Lower leg skin (tissue), 4 donors: ENCODE data around the gene C6orf136. TPM values are rescaled to one million over a fixed set of nuclear protein-coding genes. Genes with fewer than 3 reads are reported as not detected.
"Not testable (repeated sequence)": the region's sequence is repeated elsewhere in the genome, so short reads cannot be mapped to it uniquely, and the experiment has no call there.

Experiments used
- DNase-seq, 2 donors: peaks; one replicate each; pipeline ENCODE4 v3.0.0-alpha.2; 2019; ENCODE audit warnings: low spot score in 2 of 2
- H3K4me3 ChIP-seq: fragments of 200-600 bp; sonication (generic); 2 replicates; pipeline ENCODE4 v1.5.1; 2017; ENCODE audit warnings: mild to moderate bottlenecking, low read depth; ENCODE audit not compliant: poor library complexity, severe bottlenecking
- POLR2A ChIP-seq, 2 donors: fragments of 450-650 bp; IDR thresholded peaks; one replicate each; pipeline ENCODE4 v1.6.1; 2016 to 2017; ENCODE audit warnings: antibody characterized with exemption in 2 of 2, mild to moderate bottlenecking in 1 of 2, moderate library complexity in 1 of 2
- WGBS, 2 donors: methylation state at CpG; one replicate each; pipeline ENCODE4 v1.1.5; 2018; 5-methylcytosine and 5-hydroxymethylcytosine counted together
- intact Hi-C: fragments of 100-400 bp; cut with DNase I; formaldehyde crosslinking; loops from one replicate; pipeline ENCODE4 v1.15.0; 2023; ENCODE audit warnings: low total_unique reads
- total RNA-seq, 4 donors: library from RNA; depleted of rRNA; stranded (reverse); fragments of >200 nt; gene quantifications; one replicate each; pipeline ENCODE4 v1.1.0, GENCODE V29; 2016
- TF ChIP-seq, protein P1 (sequence below), 3 donors: fragments of 450-650 bp; IDR thresholded peaks; one replicate each; pipeline ENCODE4 v1.5.1; 2016; ENCODE audit warnings: antibody characterized with exemption in 3 of 3, mild to moderate bottlenecking in 3 of 3, moderate library complexity in 2 of 3

C6orf136 gene, protein sequence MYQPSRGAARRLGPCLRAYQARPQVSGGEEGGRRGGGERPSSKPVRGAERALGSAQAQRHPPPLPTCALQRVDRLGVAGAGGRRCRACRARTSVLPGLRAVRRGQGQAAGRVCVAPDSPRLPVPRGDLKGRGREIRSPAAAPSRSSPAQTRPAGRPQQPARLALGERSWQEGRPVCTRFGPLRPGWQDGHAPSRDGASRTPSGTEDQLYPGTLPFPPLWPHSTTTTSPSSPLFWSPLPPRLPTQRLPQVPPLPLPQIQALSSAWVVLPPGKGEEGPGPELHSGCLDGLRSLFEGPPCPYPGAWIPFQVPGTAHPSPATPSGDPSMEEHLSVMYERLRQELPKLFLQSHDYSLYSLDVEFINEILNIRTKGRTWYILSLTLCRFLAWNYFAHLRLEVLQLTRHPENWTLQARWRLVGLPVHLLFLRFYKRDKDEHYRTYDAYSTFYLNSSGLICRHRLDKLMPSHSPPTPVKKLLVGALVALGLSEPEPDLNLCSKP
- total RNA-seq: 10 to 100 TPM in 3 of 4 donors, 1 to 10 TPM in 1; 9.6 to 31.9 (median 13.9) TPM

DNA sequence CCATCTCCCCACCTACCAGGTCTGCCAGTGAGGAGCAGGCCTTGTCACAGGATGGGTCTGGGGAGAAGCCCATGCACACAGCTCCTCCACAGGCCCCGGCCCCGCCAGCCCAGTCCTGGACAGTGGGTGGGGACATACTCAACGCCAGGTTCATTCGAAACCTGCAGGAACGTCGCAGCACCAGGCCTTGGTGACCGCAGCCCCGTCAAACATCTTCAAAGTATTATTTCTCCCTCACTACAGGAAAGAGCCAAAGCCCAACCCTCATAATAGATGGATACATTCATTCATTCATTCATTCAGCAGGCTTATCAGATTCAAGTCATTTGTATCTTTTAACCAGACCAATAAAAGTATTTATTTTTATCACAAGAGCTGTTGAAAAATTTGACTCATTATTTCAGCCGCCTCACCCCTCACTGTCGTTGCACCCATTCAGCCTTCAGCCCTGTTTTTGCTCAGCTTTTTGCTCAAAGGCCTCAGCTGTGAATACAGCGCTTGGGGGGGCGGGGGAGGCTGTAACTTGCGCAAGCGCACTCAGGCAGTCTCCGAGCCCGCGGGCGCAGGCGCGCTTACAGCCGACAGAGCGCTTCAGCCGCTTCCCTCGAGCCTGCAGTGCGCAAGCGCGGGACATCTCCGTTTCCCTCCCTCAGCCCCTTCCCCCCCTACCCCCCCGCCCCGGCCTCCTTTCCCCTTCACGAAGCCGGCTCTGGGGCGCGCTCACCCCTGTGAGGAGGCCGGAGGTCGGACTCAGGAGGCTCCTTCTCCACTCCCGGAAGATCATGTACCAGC, at the start of gene C6orf136:
TSS of gene C6orf136 (plus strand) at position 684 of the 792 bp plus-strand sequence. CDS start at position 783, 99 bp downstream.
- peak; percentile 89 to 97 for DNase-seq
- H3K4me3 ChIP-seq: peak within 1 kb of the TSS; percentile 96
- TF ChIP-seq POLR2A (IDR thresholded peaks at IDR 0.05): no peak
- TF ChIP-seq, protein P1, sequence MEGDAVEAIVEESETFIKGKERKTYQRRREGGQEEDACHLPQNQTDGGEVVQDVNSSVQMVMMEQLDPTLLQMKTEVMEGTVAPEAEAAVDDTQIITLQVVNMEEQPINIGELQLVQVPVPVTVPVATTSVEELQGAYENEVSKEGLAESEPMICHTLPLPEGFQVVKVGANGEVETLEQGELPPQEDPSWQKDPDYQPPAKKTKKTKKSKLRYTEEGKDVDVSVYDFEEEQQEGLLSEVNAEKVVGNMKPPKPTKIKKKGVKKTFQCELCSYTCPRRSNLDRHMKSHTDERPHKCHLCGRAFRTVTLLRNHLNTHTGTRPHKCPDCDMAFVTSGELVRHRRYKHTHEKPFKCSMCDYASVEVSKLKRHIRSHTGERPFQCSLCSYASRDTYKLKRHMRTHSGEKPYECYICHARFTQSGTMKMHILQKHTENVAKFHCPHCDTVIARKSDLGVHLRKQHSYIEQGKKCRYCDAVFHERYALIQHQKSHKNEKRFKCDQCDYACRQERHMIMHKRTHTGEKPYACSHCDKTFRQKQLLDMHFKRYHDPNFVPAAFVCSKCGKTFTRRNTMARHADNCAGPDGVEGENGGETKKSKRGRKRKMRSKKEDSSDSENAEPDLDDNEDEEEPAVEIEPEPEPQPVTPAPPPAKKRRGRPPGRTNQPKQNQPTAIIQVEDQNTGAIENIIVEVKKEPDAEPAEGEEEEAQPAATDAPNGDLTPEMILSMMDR (IDR thresholded peaks at IDR 0.05): no peak
- 10 to 13% methylated on average over 30 to 34 of the region's 37 CpGs for WGBS, 2 donors
- intact Hi-C loops: no loop called here

DNA sequence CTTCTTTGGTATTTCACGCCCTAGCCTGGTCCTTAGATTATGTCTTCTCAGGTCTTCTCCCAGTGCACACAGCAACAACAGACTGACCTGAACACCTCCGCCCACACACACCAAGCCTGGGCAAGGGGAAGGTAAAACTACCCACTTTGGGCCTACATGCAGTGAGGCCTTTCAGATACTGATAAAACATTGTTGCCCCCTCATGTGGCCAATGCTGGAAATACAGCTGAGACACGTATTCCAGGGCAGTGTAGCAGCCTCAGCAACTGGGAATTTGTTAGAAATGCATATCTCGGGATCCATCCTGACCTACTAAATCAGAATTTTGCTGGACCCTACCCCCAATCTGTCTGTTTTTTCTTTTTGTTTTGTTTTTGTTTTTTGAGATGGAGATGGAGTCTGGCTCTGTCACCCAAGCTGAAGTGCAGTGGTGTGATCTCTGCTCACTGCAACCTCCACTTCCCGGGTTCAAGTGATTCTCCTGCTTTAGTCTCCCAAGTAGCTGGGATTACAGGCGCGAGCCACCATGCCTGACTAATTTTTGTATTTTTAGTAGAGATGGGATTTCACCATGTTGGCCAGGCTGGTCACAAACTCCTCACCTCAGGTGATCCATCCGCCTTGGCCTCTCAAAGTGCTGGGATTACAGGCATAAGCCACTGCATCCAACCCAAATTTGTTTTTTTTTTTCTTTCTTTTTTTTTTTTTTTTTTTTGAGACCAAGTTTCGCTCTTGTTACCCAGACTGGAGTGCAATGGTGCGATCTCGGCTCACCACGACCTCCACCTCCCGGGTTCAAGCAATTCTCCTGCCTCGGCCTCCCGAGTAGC, 49.4 kb upstream of the C6orf136 start:
- DNase-seq: peak; percentile 84 to 93
- H3K4me3 ChIP-seq: not testable (repeated sequence)
- WGBS, 2 donors: 73 to 76% methylated on average over 15 of the region's 15 CpGs
- TF ChIP-seq, protein P1 (IDR thresholded peaks at IDR 0.05): peak in 1 of 3 donors; percentile 64
- intact Hi-C loops: loop anchor here (10.0 kb wide), 1 partner anchor 53 kb away; no protein-coding TSS in a partner anchor

DNA sequence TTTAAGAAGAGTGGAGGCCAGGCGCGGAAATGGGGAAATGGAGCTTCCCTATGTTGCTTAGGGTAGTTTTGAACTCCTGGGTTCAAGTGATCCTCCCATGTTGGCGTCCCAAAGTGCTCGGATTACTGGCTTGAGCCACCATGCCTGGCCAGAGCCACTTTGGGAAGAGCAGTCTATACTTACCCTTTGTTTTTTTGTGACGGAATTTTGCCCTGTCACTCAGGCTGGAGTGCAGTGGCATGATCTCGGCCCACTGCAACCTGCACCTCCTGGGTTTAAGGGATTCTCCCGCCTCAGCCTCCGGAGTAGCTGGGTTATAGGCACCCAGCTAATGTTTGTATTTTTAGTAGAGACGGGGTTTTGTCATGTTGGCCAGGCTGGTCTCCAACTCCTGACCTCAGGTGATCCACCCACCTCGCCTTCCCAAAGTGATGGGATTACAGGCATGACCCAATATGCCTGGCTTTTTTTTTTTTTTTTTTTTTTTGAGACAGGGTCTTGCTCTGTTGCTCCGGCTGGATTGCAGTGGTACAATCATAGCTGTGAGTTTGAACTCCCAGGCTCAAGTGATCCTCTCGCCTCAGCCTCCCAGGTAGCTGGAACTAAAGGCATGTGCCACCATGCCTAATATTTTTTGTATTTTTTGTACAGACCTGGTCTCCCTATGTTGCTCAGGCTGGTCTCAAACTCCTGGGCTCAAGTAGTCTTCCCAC, 47.9 kb upstream of the C6orf136 start:
- intact Hi-C loops: loop anchor here (10.0 kb wide), 1 partner anchor 54 kb away; no protein-coding TSS in a partner anchor
- no peak for DNase-seq
- no peak overlapping the region for H3K4me3 ChIP-seq
- WGBS, 2 donors: 68 to 70% methylated on average over 12 of the region's 12 CpGs
- TF ChIP-seq, protein P1 (IDR thresholded peaks at IDR 0.05): no peak
- TF ChIP-seq POLR2A (IDR thresholded peaks at IDR 0.05): no peak

DNA sequence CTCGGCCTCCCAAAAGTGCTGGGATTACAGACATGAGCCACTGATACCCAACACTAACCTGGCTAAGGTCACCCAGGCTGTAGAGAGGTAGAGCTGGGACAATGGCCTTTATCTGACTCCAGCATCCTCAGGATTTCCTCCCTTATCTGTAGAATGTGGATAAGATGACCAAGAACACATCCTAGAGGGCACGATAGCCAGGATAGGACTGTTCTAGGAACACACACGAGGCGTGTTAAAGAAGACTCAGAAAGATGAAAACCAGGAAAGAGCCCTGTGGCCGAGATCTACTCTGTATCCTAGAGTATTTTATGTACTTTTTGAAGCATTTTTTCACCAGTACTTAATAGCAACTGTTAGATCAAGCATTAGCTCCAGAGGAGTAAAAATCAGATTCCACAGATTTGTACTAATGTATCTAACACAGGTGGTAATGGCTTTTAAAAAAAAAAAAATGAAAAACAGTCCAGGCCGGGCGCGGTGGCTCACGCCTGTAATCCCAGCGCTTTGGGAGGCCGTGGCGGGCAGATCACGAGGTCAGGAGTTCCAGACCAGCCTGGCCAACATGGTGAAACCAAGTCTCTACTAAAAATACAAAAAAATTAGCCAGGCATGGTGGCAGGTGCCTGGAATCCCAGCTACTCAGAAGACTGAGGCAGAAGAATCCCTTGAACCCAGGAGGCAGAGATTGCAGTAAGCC, 47.2 kb upstream of the C6orf136 start:
- WGBS, 2 donors: 80 to 85% methylated on average over 13 of the region's 13 CpGs
- no peak overlapping the region for H3K4me3 ChIP-seq
- DNase-seq: no peak
- intact Hi-C loops: loop anchor here (10.0 kb wide), 2 partner anchors 55 to 115 kb away; partner anchors contain the start of gene HLA-E
- TF ChIP-seq, protein P1 (IDR thresholded peaks at IDR 0.05): no peak
- TF ChIP-seq POLR2A (IDR thresholded peaks at IDR 0.05): no peak
